Gastroesophageal sphincter (tissue), 3 donors: ENCODE measurements around the gene PCDHGA11.

Experiments
- EP300 ChIP-seq: sonication (generic); formaldehyde crosslinking; IDR thresholded peaks from one replicate; pipeline ENCODE4 v1.6.1; 2017; ENCODE audit warnings: antibody characterized with exemption, mild to moderate bottlenecking
- TF ChIP-seq, protein P1 (sequence below), 4 experiments: fragments of 200-600 bp in 2 of 4; fragments of 450-650 bp in 2 of 4; sonication (generic) in 1 of 4; IDR thresholded peaks; one replicate each; pipeline ENCODE4 v1.5.1; 2017 to 2019; ENCODE audit warnings: antibody characterized with exemption in 4 of 4, mild to moderate bottlenecking in 2 of 4, moderate library complexity in 2 of 4

DNA sequence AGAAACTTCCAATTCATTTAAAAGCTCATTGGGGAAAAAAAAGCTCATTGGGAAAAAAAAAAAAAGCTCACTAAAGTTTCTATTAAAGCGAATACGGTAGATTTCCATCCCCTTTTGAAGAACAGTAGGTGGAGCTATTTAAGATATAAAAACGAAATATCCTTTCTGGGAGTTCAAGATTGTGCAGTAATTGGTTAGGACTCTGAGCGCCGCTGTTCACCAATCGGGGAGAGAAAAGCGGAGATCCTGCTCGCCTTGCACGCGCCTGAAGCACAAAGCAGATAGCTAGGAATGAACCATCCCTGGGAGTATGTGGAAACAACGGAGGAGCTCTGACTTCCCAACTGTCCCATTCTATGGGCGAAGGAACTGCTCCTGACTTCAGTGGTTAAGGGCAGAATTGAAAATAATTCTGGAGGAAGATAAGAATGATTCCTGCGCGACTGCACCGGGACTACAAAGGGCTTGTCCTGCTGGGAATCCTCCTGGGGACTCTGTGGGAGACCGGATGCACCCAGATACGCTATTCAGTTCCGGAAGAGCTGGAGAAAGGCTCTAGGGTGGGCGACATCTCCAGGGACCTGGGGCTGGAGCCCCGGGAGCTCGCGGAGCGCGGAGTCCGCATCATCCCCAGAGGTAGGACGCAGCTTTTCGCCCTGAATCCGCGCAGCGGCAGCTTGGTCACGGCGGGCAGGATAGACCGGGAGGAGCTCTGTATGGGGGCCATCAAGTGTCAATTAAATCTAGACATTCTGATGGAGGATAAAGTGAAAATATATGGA, 9.7 kb downstream of the PCDHGA11 start, which contains the start of gene PCDHGA12:
- no peak for TF ChIP-seq EP300
- TF ChIP-seq, protein P1, sequence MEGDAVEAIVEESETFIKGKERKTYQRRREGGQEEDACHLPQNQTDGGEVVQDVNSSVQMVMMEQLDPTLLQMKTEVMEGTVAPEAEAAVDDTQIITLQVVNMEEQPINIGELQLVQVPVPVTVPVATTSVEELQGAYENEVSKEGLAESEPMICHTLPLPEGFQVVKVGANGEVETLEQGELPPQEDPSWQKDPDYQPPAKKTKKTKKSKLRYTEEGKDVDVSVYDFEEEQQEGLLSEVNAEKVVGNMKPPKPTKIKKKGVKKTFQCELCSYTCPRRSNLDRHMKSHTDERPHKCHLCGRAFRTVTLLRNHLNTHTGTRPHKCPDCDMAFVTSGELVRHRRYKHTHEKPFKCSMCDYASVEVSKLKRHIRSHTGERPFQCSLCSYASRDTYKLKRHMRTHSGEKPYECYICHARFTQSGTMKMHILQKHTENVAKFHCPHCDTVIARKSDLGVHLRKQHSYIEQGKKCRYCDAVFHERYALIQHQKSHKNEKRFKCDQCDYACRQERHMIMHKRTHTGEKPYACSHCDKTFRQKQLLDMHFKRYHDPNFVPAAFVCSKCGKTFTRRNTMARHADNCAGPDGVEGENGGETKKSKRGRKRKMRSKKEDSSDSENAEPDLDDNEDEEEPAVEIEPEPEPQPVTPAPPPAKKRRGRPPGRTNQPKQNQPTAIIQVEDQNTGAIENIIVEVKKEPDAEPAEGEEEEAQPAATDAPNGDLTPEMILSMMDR (IDR thresholded peaks at IDR 0.05), result peak in 3 of 4 experiments; percentile 17 to 44 (median 41)
